SK-N-SH (cell line): ENCODE results near the gene MRPS30. TPM values are rescaled to one million over a fixed set of nuclear protein-coding genes. Genes with fewer than 3 reads are reported as not detected.

ENCODE experiments used
- CTCF ChIA-PET: fragments of 300-600, 350-600 bp; formaldehyde crosslinking; extraction: SDS; loops from one replicate; lab custom pipeline; 2021; lab: Yijun Ruan, JAX
- POLR2A ChIA-PET: fragments of 350-600 bp; sonication (Branson Sonifier 250); formaldehyde crosslinking; extraction: SDS; loops from one replicate; lab custom pipeline; 2020; ENCODE audit warnings: antibody characterized with exemption, inconsistent platforms; lab: Yijun Ruan, JAX
- DNase-seq: peaks from one replicate; pipeline ENCODE4 v3.0.0; 2012
- H2AFZ ChIP-seq: fragments of 200-600 bp; sonication (generic); 2 replicates; pipeline ENCODE4 v1.8.1; 2016; ENCODE audit warnings: antibody characterized with exemption, mild to moderate bottlenecking, low read depth
- H3F3A ChIP-seq: fragments of 200-600 bp; sonication (generic); replicated peaks from 2 replicates; pipeline ENCODE3; 2016; ENCODE audit warnings: antibody characterized with exemption, mild to moderate bottlenecking; ENCODE audit not compliant: insufficient read depth
- H3K27ac ChIP-seq, 2 experiments: fragments of 200-500 bp in 1 of 2; fragments of 200-600 bp in 1 of 2; sonication (Bioruptor generic) in 1 of 2; sonication (generic), shearing (Covaris generic) in 1 of 2; 2 replicates each; pipeline versions ENCODE4 v1.5.1 to v1.6.1; 2014 to 2016; ENCODE audit warnings: low read depth in 2 of 2, inconsistent platforms in 1 of 2, low read length in 1 of 2, mild to moderate bottlenecking in 1 of 2, mixed read lengths in 1 of 2
- H3K27me3 ChIP-seq: fragments of 200-600 bp; sonication (generic), shearing (Covaris generic); 2 replicates; pipeline ENCODE4 v1.6.1; 2016; ENCODE audit warnings: mixed run types; ENCODE audit not compliant: insufficient read depth
- H3K36me3 ChIP-seq, 2 experiments: fragments of 200-500 bp in 1 of 2; fragments of 200-600 bp in 1 of 2; sonication (Bioruptor generic) in 1 of 2; sonication (generic) in 1 of 2; replicated peaks in 1 of 2; 2 replicates each; pipeline versions ENCODE3 to v1.5.1; 2014 to 2016; ENCODE audit warnings: low read length in 1 of 2, mild to moderate bottlenecking in 1 of 2; ENCODE audit not compliant: insufficient read depth in 2 of 2, control insufficient read depth in 1 of 2
- H3K4me1 ChIP-seq, 2 experiments: fragments of 200-500 bp in 1 of 2; fragments of 200-600 bp in 1 of 2; sonication (Bioruptor generic) in 1 of 2; sonication (generic), shearing (Covaris generic) in 1 of 2; 2 replicates each; pipeline versions ENCODE4 v1.5.1 to v1.6.1; 2014 to 2016; ENCODE audit warnings: low read depth in 1 of 2, low read length in 1 of 2, mixed run types in 1 of 2; ENCODE audit not compliant: insufficient read depth in 2 of 2, control insufficient read depth in 1 of 2
- H3K4me2 ChIP-seq: fragments of 200-600 bp; sonication (generic), shearing (Covaris generic); 2 replicates; pipeline ENCODE4 v1.6.1; 2017; ENCODE audit warnings: mixed run types
- H3K4me3 ChIP-seq, 2 experiments: fragments of 200-500 bp in 1 of 2; fragments of 200-600 bp in 1 of 2; sonication (Bioruptor generic) in 1 of 2; sonication (generic), shearing (Covaris generic) in 1 of 2; 2 replicates each; pipeline versions ENCODE4 v1.5.1 to v1.8.1; 2014 to 2016; ENCODE audit warnings: low read depth in 2 of 2, inconsistent platforms in 1 of 2, low read length in 1 of 2, mild to moderate bottlenecking in 1 of 2, mixed read lengths in 1 of 2, moderate library complexity in 1 of 2
- H3K79me2 ChIP-seq: fragments of 200-600 bp; sonication (generic); 2 replicates; pipeline ENCODE4 v1.8.1; 2017; ENCODE audit warnings: mild to moderate bottlenecking; ENCODE audit not compliant: insufficient read depth
- H3K9ac ChIP-seq: fragments of 200-600 bp; sonication (generic); 2 replicates; pipeline ENCODE4 v1.6.1; 2017; ENCODE audit warnings: mixed run types
- H3K9me2 ChIP-seq: fragments of 200-600 bp; sonication (generic); 2 replicates; pipeline ENCODE4 v1.6.1; 2017; ENCODE audit warnings: mixed run types
- H3K9me3 ChIP-seq: fragments of 200-600 bp; sonication (generic); 2 replicates; pipeline ENCODE4 v1.6.1; 2017; ENCODE audit warnings: mixed run types, mild to moderate bottlenecking, moderate library complexity
- H4K20me1 ChIP-seq: fragments of 200-600 bp; sonication (generic); 2 replicates; pipeline ENCODE4 v1.6.1; 2017; ENCODE audit warnings: mild to moderate bottlenecking, mixed run types; ENCODE audit not compliant: insufficient read depth
- CHD2 ChIP-seq: fragments of 150-350 bp; IDR thresholded peaks from 2 replicates; pipeline ENCODE4 v1.6.1; 2018; ENCODE audit warnings: low read length; ENCODE audit not compliant: partially characterized antibody
- FOSL2 ChIP-seq: IDR thresholded peaks from 2 replicates; pipeline ENCODE4 v1.4.0; 2012; ENCODE audit warnings: low read depth, mild to moderate bottlenecking, moderate library complexity, borderline replicate concordance
- GABPA ChIP-seq: IDR thresholded peaks from 2 replicates; pipeline ENCODE4 v1.4.0; 2012; ENCODE audit warnings: low read depth, mild to moderate bottlenecking
- IRF3 ChIP-seq: fragments of 150-350 bp; IDR thresholded peaks from 2 replicates; pipeline ENCODE4 v1.6.1; 2016; ENCODE audit warnings: mild to moderate bottlenecking, low read depth, low read length
- POLR2AphosphoS5 ChIP-seq: IDR thresholded peaks from 2 replicates; pipeline ENCODE4 v1.6.1; 2012; ENCODE audit warnings: low read depth, low read length
- RAD21 ChIP-seq: IDR thresholded peaks from 2 replicates; pipeline ENCODE4 v1.6.1; 2012; ENCODE audit warnings: mild to moderate bottlenecking, low read length
- RFX5 ChIP-seq: IDR thresholded peaks from 2 replicates; pipeline ENCODE4 v1.6.1; 2012; ENCODE audit warnings: mild to moderate bottlenecking, improper control_type of control experiment, low read length
- SIN3A ChIP-seq: IDR thresholded peaks from 2 replicates; pipeline ENCODE4 v1.6.1; 2012; ENCODE audit warnings: low read depth, mild to moderate bottlenecking, low read length, moderate library complexity, borderline replicate concordance
- TAF1 ChIP-seq: IDR thresholded peaks from 2 replicates; pipeline ENCODE4 v1.6.1; 2012; ENCODE audit warnings: low read depth, mild to moderate bottlenecking, low read length, moderate library complexity, borderline replicate concordance
- ZBTB33 ChIP-seq: IDR thresholded peaks from 2 replicates; pipeline ENCODE4 v1.4.0; 2012; ENCODE audit warnings: low read depth, borderline replicate concordance
- WGBS: methylation state at CpG from one replicate; pipeline ENCODE4 v1.1.6; 2017; ENCODE audit warnings: low lambda C conversion rate; 5-methylcytosine and 5-hydroxymethylcytosine counted together
- polyA plus RNA-seq, 3 experiments: library from polyadenylated mRNA; depleted of rRNA; stranded (reverse); fragments of >200 nt; gene quantifications; 2 replicates each; pipeline ENCODE4 v1.2.3, GENCODE V29; 2012

The MRPS30 gene
- polyA plus RNA-seq, 1 of the 3 experiments (the other 2 are of a cell fraction) = 18.3 TPM

DNA sequence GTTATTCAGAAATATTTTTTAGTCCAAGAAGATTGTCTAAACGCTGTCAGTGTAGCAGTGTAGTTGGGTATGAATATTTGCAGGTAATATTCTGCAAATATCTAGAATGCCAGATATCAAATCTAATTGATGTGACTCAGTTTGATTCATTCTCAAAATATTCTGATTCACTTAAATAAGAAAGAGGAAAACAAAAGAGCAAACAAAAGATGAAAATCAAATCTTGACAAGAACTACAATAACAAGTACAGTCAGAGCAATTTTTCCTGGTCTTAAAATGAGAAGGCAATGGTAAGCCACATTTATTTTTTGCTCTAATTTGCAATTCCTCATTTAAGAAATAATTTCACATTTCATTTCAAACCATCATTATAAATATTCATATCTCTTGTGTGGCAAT lies 36.0 kb downstream of the MRPS30 start:
- H3K27me3 ChIP-seq = peaks cover 4% of the 10 kb centered on the region; the same call in 1 of the 2 replicates
- 7% methylated on average over 1 of the region's 1 CpG for WGBS
- no peak overlapping the region for H3K4me3 ChIP-seq
- H3K4me2 ChIP-seq = no peak overlapping the region
- no peaks in the 10 kb centered on the region for H3K9me2 ChIP-seq
- POLR2A ChIA-PET = no interaction called here
- H3K9me3 ChIP-seq = no peaks in the 10 kb centered on the region
- no peak for TF ChIP-seq SIN3A
- CTCF ChIA-PET = no interaction called here
- H3K27ac ChIP-seq = no peak overlapping the region
- no peak overlapping the region for H2AFZ ChIP-seq
- H3K36me3 ChIP-seq = no peaks in the 10 kb centered on the region
- no peaks in the 10 kb centered on the region for H3F3A ChIP-seq
- no peaks in the 10 kb centered on the region for H4K20me1 ChIP-seq
- H3K79me2 ChIP-seq = no peaks in the 10 kb centered on the region
- no peak for DNase-seq
- H3K9ac ChIP-seq = no peak overlapping the region
- H3K4me1 ChIP-seq = no peaks in the 10 kb centered on the region

- TF ChIP-seq GABPA (no peak), POLR2AphosphoS5 (no peak), ZBTB33 (no peak), TAF1 (no peak), CHD2 (no peak), RAD21 (no peak), FOSL2 (no peak), IRF3 (no peak), RFX5 (no peak)
- POLR2A ChIA-PET = no interaction called here
- Histone ChIP-seq H3K9ac (no peak overlapping the region), H3K4me3 (no peak overlapping the region), H3K79me2 (no peaks in the 10 kb centered on the region), H2AFZ (no peak overlapping the region), H3K27ac (no peak overlapping the region), H3K36me3 (no peaks in the 10 kb centered on the region), H4K20me1 (no peaks in the 10 kb centered on the region), H3K9me3 (no peaks in the 10 kb centered on the region), H3K9me2 (no peaks in the 10 kb centered on the region), H3K27me3 (peaks cover 4% of the 10 kb centered on the region; the same call in 1 of the 2 replicates), H3K4me1 (no peaks in the 10 kb centered on the region), H3F3A (no peaks in the 10 kb centered on the region), H3K4me2 (no peak overlapping the region)
- DNase-seq = no peak
- 14% methylated on average over 4 of the region's 4 CpGs for WGBS
- CTCF ChIA-PET = no interaction called here
Observed at GRCh38 chr5:44845777-44846176, 37.0 kb downstream of the MRPS30 start.
